CD4-positive, CD25-positive, alpha-beta regulatory T cell (primary cell): ENCODE measurements around the gene RSAD1. TPM values are rescaled to one million over a fixed set of nuclear protein-coding genes. Genes with fewer than 3 reads are reported as not detected.

Source experiments
- ATAC-seq, 2 donors: fragments of 150-1000 bp; cut with Tn5 transposase; one replicate each; pipeline ENCODE4 v1.10.0; 2021; ENCODE audit warnings: low read depth in 2 of 2, moderate number of reproducible peaks in 2 of 2, moderate library complexity in 1 of 2
- DNase-seq, 3 donors: peaks; one replicate each; pipeline versions ENCODE4 v3.0.0 to v3.0.0-alpha.2; 2012 to 2022; ENCODE audit warnings: mixed read lengths in 1 of 3
- H3K27ac ChIP-seq: one replicate; pipeline ENCODE4 v1.7.0; 2013; ENCODE audit warnings: mild to moderate bottlenecking, low read length; ENCODE audit not compliant: insufficient read depth, poor library complexity, severe bottlenecking
- H3K27me3 ChIP-seq: one replicate; pipeline ENCODE4 v1.7.0; 2013; ENCODE audit warnings: low read length; ENCODE audit not compliant: control insufficient read depth, insufficient read depth
- H3K36me3 ChIP-seq: one replicate; pipeline ENCODE4 v1.7.0; 2013; ENCODE audit warnings: mild to moderate bottlenecking, low read length, moderate library complexity; ENCODE audit not compliant: control insufficient read depth, insufficient read depth
- H3K4me1 ChIP-seq: 2 replicates; pipeline ENCODE4 v1.7.0; 2013; ENCODE audit warnings: mild to moderate bottlenecking, low read length; ENCODE audit not compliant: insufficient read depth, control insufficient read depth, poor library complexity, severe bottlenecking
- H3K4me3 ChIP-seq: one replicate; pipeline ENCODE4 v1.7.0; 2013; ENCODE audit warnings: low read depth, mild to moderate bottlenecking, low read length, moderate library complexity
- H3K9me3 ChIP-seq, 2 experiments: 1 replicate in 1 of 2; 2 replicates in 1 of 2; pipeline ENCODE4 v1.7.0; 2013; ENCODE audit warnings: low read length in 2 of 2, mild to moderate bottlenecking in 1 of 2, moderate library complexity in 1 of 2; ENCODE audit not compliant: control insufficient read depth in 2 of 2
- H3K27ac Mint-ChIP-seq, 3 donors: one replicate each; pipeline ENCODE4 v1.8.0; 2020 to 2022; ENCODE audit warnings: mild to moderate bottlenecking in 3 of 3, mixed read lengths in 3 of 3, moderate library complexity in 2 of 3
- H3K27me3 Mint-ChIP-seq: one replicate; pipeline ENCODE4 v1.8.0; 2022; ENCODE audit warnings: mild to moderate bottlenecking, mixed read lengths
- H3K36me3 Mint-ChIP-seq: one replicate; pipeline ENCODE4 v1.8.0; 2020; ENCODE audit warnings: mixed read lengths
- H3K4me1 Mint-ChIP-seq, 4 donors: one replicate each; pipeline ENCODE4 v1.8.0; 2020 to 2022; ENCODE audit warnings: mixed read lengths in 4 of 4, mild to moderate bottlenecking in 1 of 4
- H3K4me3 Mint-ChIP-seq, 4 donors: one replicate each; pipeline ENCODE4 v1.8.0; 2020 to 2022; ENCODE audit warnings: mild to moderate bottlenecking in 4 of 4, mixed read lengths in 4 of 4, moderate library complexity in 3 of 4
- H3K9me3 Mint-ChIP-seq, 7 donors: one replicate each; pipeline ENCODE4 v1.8.0; 2020 to 2022; ENCODE audit warnings: mixed read lengths in 7 of 7, mild to moderate bottlenecking in 3 of 7, moderate library complexity in 2 of 7
- polyA plus RNA-seq, 4 donors: library from polyadenylated mRNA; unstranded; fragments of 300-500 nt; fragmentation: Illumina TruSeq; gene quantifications; one replicate each; pipeline ENCODE4 v1.2.3, GENCODE V29; 2021
- total RNA-seq: library from RNA; stranded (reverse); gene quantifications from one replicate; pipeline ENCODE4 v1.2.3, GENCODE V29; 2022

RSAD1 gene
- total and polyA plus RNA-seq, 5 donors from 2014 or later, result 43.3 to 53.4 (median 45.3) TPM

- no peak within 1 kb of the TSS for H3K4me3 Mint-ChIP-seq
- H3K4me1 Mint-ChIP-seq, result peaks cover 0 to 20% (median 3%) of the 10 kb centered on the region in 4 donors
- peaks cover 14% of the 10 kb centered on the region for H3K27me3 ChIP-seq
These were observed 53.9 kb downstream of the RSAD1 start, which contains the start of gene EPN3 for GRCh38 chr17:50532452-50533024. Gene EPN3, plus strand, starts transcription at chr17:50532735. Its CDS starts 3,822 bp downstream, at chr17:50536557.

GRCh38 chr17:50533185-50533584, 54.5 kb downstream of the RSAD1 start:
- no peaks in the 10 kb centered on the region for H3K36me3 ChIP-seq
- H3K27me3 ChIP-seq, result peaks cover 14% of the 10 kb centered on the region
- Mint-ChIP-seq H3K4me3 (no peak overlapping the region), H3K27me3 (peaks cover 74% of the 10 kb centered on the region), H3K4me1 (peaks cover 0 to 20% (median 3%) of the 10 kb centered on the region in 4 donors), H3K9me3 (peaks cover 0 to 4% (median 0%) of the 10 kb centered on the region in 7 donors), H3K27ac (no peak overlapping the region), H3K36me3 (no peaks in the 10 kb centered on the region)
- no peaks in the 10 kb centered on the region for H3K9me3 ChIP-seq
- H3K4me1 ChIP-seq, result peaks cover 12% of the 10 kb centered on the region
- DNase-seq (no peak), ATAC-seq (no peak)
- no peak overlapping the region for H3K4me3 ChIP-seq
- no peak overlapping the region for H3K27ac ChIP-seq

More at GRCh38 chr17:50532452-50533024, 53.9 kb downstream of the RSAD1 start, which contains the start of gene EPN3:
- DNase-seq (no peak), ATAC-seq (no peak)
- H3K9me3 Mint-ChIP-seq, result peaks cover 0 to 4% (median 0%) of the 10 kb centered on the region in 7 donors
- H3K27ac Mint-ChIP-seq, result no peak within 1 kb of the TSS
- peaks cover 74% of the 10 kb centered on the region for H3K27me3 Mint-ChIP-seq
- no peaks in the 10 kb centered on the region for H3K9me3 ChIP-seq
- no peaks in the 10 kb centered on the region for H3K36me3 Mint-ChIP-seq
- no peak within 1 kb of the TSS for H3K27ac ChIP-seq
- H3K36me3 ChIP-seq, result no peaks in the 10 kb centered on the region
- H3K4me1 ChIP-seq, result peaks cover 12% of the 10 kb centered on the region
- H3K4me3 ChIP-seq, result no peak within 1 kb of the TSS

GRCh38 chr17:50533720-50534148, 55.1 kb downstream of the RSAD1 start:
- no peak overlapping the region for H3K27ac ChIP-seq
- peaks cover 12% of the 10 kb centered on the region for H3K4me1 ChIP-seq
- H3K27me3 Mint-ChIP-seq, result peaks cover 74% of the 10 kb centered on the region
- no peaks in the 10 kb centered on the region for H3K36me3 ChIP-seq
- DNase-seq, result no peak
- H3K4me1 Mint-ChIP-seq, result peaks cover 0 to 20% (median 3%) of the 10 kb centered on the region in 4 donors
- peaks cover 0 to 4% (median 0%) of the 10 kb centered on the region in 7 donors for H3K9me3 Mint-ChIP-seq
- no peaks in the 10 kb centered on the region for H3K9me3 ChIP-seq
- no peak overlapping the region for H3K4me3 Mint-ChIP-seq
- peaks cover 14% of the 10 kb centered on the region for H3K27me3 ChIP-seq
- H3K36me3 Mint-ChIP-seq, result no peaks in the 10 kb centered on the region
- no peak overlapping the region for H3K27ac Mint-ChIP-seq
- H3K4me3 ChIP-seq, result no peak overlapping the region
- no peak for ATAC-seq

GRCh38 chr17:50534222-50534978, 55.7 kb downstream of the RSAD1 start:
- Mint-ChIP-seq H3K27ac (no peak overlapping the region), H3K27me3 (peaks cover 69% of the 10 kb centered on the region)
- DNase-seq, result no peak

GRCh38 chr17:50534979-50535326, 56.3 kb downstream of the RSAD1 start:
- H3K36me3 Mint-ChIP-seq, result no peaks in the 10 kb centered on the region
- H3K27me3 Mint-ChIP-seq, result peaks cover 63% of the 10 kb centered on the region
- no peak overlapping the region for H3K27ac Mint-ChIP-seq
- ATAC-seq (no peak), DNase-seq (no peak)
- peaks cover 0 to 20% (median 3%) of the 10 kb centered on the region in 4 donors for H3K4me1 Mint-ChIP-seq
- no peak overlapping the region for H3K4me3 Mint-ChIP-seq
- Histone ChIP-seq H3K4me3 (no peak overlapping the region), H3K9me3 (no peaks in the 10 kb centered on the region), H3K27me3 (peaks cover 10% of the 10 kb centered on the region), H3K36me3 (no peaks in the 10 kb centered on the region), H3K27ac (no peak overlapping the region), H3K4me1 (peaks cover 12% of the 10 kb centered on the region)
- peaks cover 0 to 4% (median 0%) of the 10 kb centered on the region in 7 donors for H3K9me3 Mint-ChIP-seq

More at GRCh38 chr17:50534222-50534978, 55.7 kb downstream of the RSAD1 start:
- no peaks in the 10 kb centered on the region for H3K36me3 Mint-ChIP-seq
- Histone ChIP-seq H3K9me3 (no peaks in the 10 kb centered on the region), H3K27me3 (peaks cover 14% of the 10 kb centered on the region), H3K27ac (no peak overlapping the region), H3K4me3 (no peak overlapping the region), H3K4me1 (peaks cover 12% of the 10 kb centered on the region), H3K36me3 (no peaks in the 10 kb centered on the region)
- peaks cover 0 to 20% (median 3%) of the 10 kb centered on the region in 4 donors for H3K4me1 Mint-ChIP-seq
- peaks cover 0 to 4% (median 0%) of the 10 kb centered on the region in 7 donors for H3K9me3 Mint-ChIP-seq
- ATAC-seq, result peak in 1 of 2 donors; percentile 45
- H3K4me3 Mint-ChIP-seq, result no peak overlapping the region

GRCh38 chr17:50535407-50535806, 56.7 kb downstream of the RSAD1 start:
- no peak for DNase-seq
- Histone ChIP-seq H3K9me3 (no peaks in the 10 kb centered on the region), H3K27ac (no peak overlapping the region), H3K4me1 (peaks cover 12% of the 10 kb centered on the region), H3K4me3 (no peak overlapping the region), H3K36me3 (no peaks in the 10 kb centered on the region), H3K27me3 (peaks cover 10% of the 10 kb centered on the region)
- Mint-ChIP-seq H3K27ac (no peak overlapping the region), H3K27me3 (peaks cover 60% of the 10 kb centered on the region), H3K9me3 (peaks cover 0 to 4% (median 0%) of the 10 kb centered on the region in 7 donors), H3K4me1 (peaks cover 0 to 20% (median 3%) of the 10 kb centered on the region in 4 donors), H3K36me3 (no peaks in the 10 kb centered on the region), H3K4me3 (no peak overlapping the region)
- ATAC-seq, result no peak
